BE2C (cell line): ENCODE data around the gene NR5A2.

ENCODE experiments used
- DNase-seq: peaks from one replicate; pipeline ENCODE4 v3.0.0-alpha.2; 2020
- H3K27me3 ChIP-seq: fragments of 250-450 bp; sonication (Bioruptor Pico); 2 replicates; pipeline ENCODE4 v1.5.1; 2020; ENCODE audit warnings: mild to moderate bottlenecking
- H3K36me3 ChIP-seq: fragments of 250-450 bp; sonication (Bioruptor Pico); 2 replicates; pipeline ENCODE4 v1.5.1; 2020; ENCODE audit warnings: mild to moderate bottlenecking
- H3K4me1 ChIP-seq: fragments of 250-450 bp; sonication (Bioruptor Pico); 2 replicates; pipeline ENCODE4 v1.5.1; 2020
- H3K4me3 ChIP-seq: 2 replicates; pipeline ENCODE4 v1.5.1; 2011; ENCODE audit warnings: low read depth, low read length
- H3K9me3 ChIP-seq: fragments of 250-450 bp; sonication (Bioruptor Pico); 2 replicates; pipeline ENCODE4 v1.5.1; 2020
- CTCF ChIP-seq: IDR thresholded peaks from 2 replicates; pipeline ENCODE4 v1.5.1; 2012; ENCODE audit warnings: mild to moderate bottlenecking, low read depth, low read length

The NR5A2 gene

GRCh38 chr1:200028586-200029034 is 1.1 kb downstream of the NR5A2 start:
- no peaks in the 10 kb centered on the region for H3K9me3 ChIP-seq
- H3K27me3 ChIP-seq = peaks cover 65% of the 10 kb centered on the region
- no peaks in the 10 kb centered on the region for H3K36me3 ChIP-seq
- DNase-seq = no peak
- peak overlapping the region; percentile 21; the same call in 1 of the 2 replicates for H3K4me3 ChIP-seq
- no peak for TF ChIP-seq CTCF
- no peaks in the 10 kb centered on the region for H3K4me1 ChIP-seq

- peak overlapping the region; percentile 21; the same call in 1 of the 2 replicates for H3K4me3 ChIP-seq
- DNase-seq = no peak
- peaks cover 71% of the 10 kb centered on the region for H3K27me3 ChIP-seq
- H3K36me3 ChIP-seq = no peaks in the 10 kb centered on the region
- no peaks in the 10 kb centered on the region for H3K4me1 ChIP-seq
- H3K9me3 ChIP-seq = no peaks in the 10 kb centered on the region
- TF ChIP-seq CTCF = no peak
Observed at GRCh38 chr1:200029035-200029821, 1.7 kb downstream of the NR5A2 start.

- peaks cover 73% of the 10 kb centered on the region for H3K27me3 ChIP-seq
Observed at GRCh38 chr1:200029822-200030152, 2.3 kb downstream of the NR5A2 start.

GRCh38 chr1:200030791-200031190 is 3.3 kb downstream of the NR5A2 start:
- TF ChIP-seq CTCF = no peak
- no peak for DNase-seq
- Histone ChIP-seq H3K9me3 (no peaks in the 10 kb centered on the region), H3K4me3 (no peak overlapping the region), H3K27me3 (peaks cover 83% of the 10 kb centered on the region), H3K36me3 (no peaks in the 10 kb centered on the region), H3K4me1 (no peaks in the 10 kb centered on the region)

More at GRCh38 chr1:200029822-200030152, 2.3 kb downstream of the NR5A2 start:
- no peaks in the 10 kb centered on the region for H3K9me3 ChIP-seq
- H3K4me3 ChIP-seq = no peak overlapping the region
- H3K36me3 ChIP-seq = no peaks in the 10 kb centered on the region
- no peaks in the 10 kb centered on the region for H3K4me1 ChIP-seq
- no peak for DNase-seq
- TF ChIP-seq CTCF = no peak

- Histone ChIP-seq H3K9me3 (no peaks in the 10 kb centered on the region), H3K36me3 (no peaks in the 10 kb centered on the region), H3K4me1 (no peaks in the 10 kb centered on the region), H3K27me3 (peaks cover 93% of the 10 kb centered on the region), H3K4me3 (no peak overlapping the region)
- DNase-seq = no peak
- TF ChIP-seq CTCF = no peak
Observed at GRCh38 chr1:200033511-200034261, 6.2 kb downstream of the NR5A2 start.

- H3K4me3 ChIP-seq = no peak overlapping the region
- H3K36me3 ChIP-seq = no peaks in the 10 kb centered on the region
- no peaks in the 10 kb centered on the region for H3K4me1 ChIP-seq
- peaks cover 93% of the 10 kb centered on the region for H3K27me3 ChIP-seq
- DNase-seq = no peak
- no peaks in the 10 kb centered on the region for H3K9me3 ChIP-seq
- no peak for TF ChIP-seq CTCF
Observed at GRCh38 chr1:200034262-200034557, 6.7 kb downstream of the NR5A2 start.
